ENCODE data around the gene FITM1.

FITM1 gene

DNA sequence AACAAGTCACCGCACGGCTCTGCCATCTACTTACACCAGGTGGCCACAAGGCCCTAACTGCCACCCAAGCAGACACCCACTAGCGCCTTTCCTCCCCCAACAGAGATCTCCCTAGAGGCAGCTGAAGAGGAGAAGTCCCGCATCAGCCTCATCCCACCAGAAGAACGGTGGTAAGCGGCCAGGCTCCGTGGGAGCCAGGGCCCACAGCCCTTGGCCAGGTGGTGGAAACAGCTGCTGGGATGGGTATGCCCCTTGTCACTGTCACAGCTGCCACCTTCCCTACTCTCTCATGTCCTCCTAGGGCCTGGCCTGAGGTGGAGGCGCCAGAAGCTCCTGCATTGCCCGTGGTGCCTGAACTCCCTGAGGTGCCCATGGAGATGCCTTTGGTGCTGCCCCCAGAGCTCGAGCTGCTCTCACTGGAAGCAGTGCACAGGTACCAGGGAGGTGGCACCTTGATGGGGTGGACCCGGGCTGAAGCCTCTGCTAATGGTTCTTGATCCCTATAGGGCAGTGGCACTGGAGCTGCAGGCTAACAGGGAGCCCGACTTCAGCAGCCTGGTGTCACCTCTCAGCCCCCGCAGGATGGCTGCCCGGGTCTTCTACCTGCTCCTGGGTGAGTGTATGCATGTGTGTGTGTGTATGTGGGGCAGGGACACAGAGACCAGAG is 49.0 kb downstream of the FITM1 start:
- Histone ChIP-seq H3K9me3 (ENCODE audit: control insufficient read depth, low read length) (no peaks in the 10 kb centered on the region), H3K79me2 (no peaks in the 10 kb centered on the region), H3K27ac (no peak overlapping the region), H3K36me3 (ENCODE audit: control insufficient read depth, insufficient read depth, low read length) (no peaks in the 10 kb centered on the region), H3K9ac (no peak overlapping the region), H2AFZ (no peak overlapping the region), H3K4me3 (ENCODE audit: low read depth, low read length) (no peak overlapping the region), H3K4me2 (ENCODE audit: low read length) (no peak overlapping the region), H3K27me3 (ENCODE audit: control insufficient read depth, insufficient read depth, low read length) (no peaks in the 10 kb centered on the region), H3K4me1 (no peaks in the 10 kb centered on the region)
- TF ChIP-seq, protein P1, sequence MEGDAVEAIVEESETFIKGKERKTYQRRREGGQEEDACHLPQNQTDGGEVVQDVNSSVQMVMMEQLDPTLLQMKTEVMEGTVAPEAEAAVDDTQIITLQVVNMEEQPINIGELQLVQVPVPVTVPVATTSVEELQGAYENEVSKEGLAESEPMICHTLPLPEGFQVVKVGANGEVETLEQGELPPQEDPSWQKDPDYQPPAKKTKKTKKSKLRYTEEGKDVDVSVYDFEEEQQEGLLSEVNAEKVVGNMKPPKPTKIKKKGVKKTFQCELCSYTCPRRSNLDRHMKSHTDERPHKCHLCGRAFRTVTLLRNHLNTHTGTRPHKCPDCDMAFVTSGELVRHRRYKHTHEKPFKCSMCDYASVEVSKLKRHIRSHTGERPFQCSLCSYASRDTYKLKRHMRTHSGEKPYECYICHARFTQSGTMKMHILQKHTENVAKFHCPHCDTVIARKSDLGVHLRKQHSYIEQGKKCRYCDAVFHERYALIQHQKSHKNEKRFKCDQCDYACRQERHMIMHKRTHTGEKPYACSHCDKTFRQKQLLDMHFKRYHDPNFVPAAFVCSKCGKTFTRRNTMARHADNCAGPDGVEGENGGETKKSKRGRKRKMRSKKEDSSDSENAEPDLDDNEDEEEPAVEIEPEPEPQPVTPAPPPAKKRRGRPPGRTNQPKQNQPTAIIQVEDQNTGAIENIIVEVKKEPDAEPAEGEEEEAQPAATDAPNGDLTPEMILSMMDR (IDR thresholded peaks at IDR 0.05): no peak

DNA sequence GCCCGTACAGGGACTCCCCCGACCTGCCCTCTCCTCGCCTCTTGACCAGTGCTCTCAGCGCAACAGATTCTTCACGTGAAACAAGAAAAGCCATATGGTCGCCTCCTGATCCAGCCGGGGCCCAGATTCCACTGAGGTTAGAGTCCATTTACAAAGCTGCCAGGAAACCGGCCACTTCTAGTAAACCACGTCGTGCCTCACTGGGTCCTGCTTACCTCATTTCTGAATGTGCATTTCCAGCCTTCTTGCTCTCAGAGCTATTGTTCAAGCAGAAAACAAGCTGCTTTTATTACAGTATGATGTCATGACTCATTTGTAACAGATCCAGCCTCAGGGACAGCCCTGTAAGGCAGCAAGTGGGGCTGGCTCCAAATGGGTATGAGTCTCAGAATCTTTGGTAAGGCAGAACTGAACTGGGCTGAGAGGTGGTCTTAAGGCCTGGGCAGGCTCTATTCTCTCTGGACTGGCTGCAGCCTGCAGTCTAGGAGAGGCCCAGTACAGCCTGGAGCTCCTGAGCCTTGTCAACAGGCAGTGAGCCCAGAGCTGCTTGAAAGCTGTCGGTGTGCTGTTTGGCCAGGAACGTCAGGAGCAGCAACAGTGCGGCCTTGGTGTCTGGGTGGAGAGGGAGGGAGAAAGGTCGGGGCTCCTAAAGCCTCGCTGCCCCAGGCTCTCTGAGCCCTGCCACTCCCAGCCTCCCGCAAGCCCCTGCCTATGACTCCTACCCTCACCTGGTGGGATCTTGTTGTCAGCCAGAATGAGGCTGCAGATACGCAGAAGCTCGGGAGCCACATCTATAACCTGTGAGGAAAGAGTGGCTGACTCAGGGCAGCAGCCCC is 49.7 kb downstream of the FITM1 start:
- Histone ChIP-seq H3K4me3 (ENCODE audit: low read depth, low read length) (no peak overlapping the region), H3K27ac (no peak overlapping the region), H3K4me1 (no peaks in the 10 kb centered on the region), H3K4me2 (ENCODE audit: low read length) (no peak overlapping the region), H3K79me2 (no peaks in the 10 kb centered on the region), H2AFZ (no peak overlapping the region), H3K27me3 (ENCODE audit: control insufficient read depth, insufficient read depth, low read length) (no peaks in the 10 kb centered on the region), H3K36me3 (ENCODE audit: control insufficient read depth, insufficient read depth, low read length) (no peaks in the 10 kb centered on the region), H3K9ac (no peak overlapping the region), H3K9me3 (ENCODE audit: control insufficient read depth, low read length) (no peaks in the 10 kb centered on the region)
- TF ChIP-seq, protein P1 (IDR thresholded peaks at IDR 0.05): no peak

- Histone ChIP-seq H3K9ac (no peak overlapping the region), H3K27me3 (ENCODE audit: control insufficient read depth, insufficient read depth, low read length) (no peaks in the 10 kb centered on the region), H3K4me1 (no peaks in the 10 kb centered on the region), H2AFZ (no peak overlapping the region), H3K9me3 (ENCODE audit: control insufficient read depth, low read length) (no peaks in the 10 kb centered on the region), H3K27ac (no peak overlapping the region), H3K4me2 (ENCODE audit: low read length) (no peak overlapping the region), H3K79me2 (no peaks in the 10 kb centered on the region), H3K36me3 (ENCODE audit: control insufficient read depth, insufficient read depth, low read length) (no peaks in the 10 kb centered on the region), H3K4me3 (ENCODE audit: low read depth, low read length) (no peak overlapping the region)
- TF ChIP-seq, protein P1 (IDR thresholded peaks at IDR 0.05): no peak
Observed at GRCh38 chr14:24181371-24182077, 51.1 kb downstream of the FITM1 start.
